ENCODE measurements around the gene SMKR1. TPM values are rescaled to one million over a fixed set of nuclear protein-coding genes. Genes with fewer than 3 reads are reported as not detected.
"Not testable (repeated sequence)": the region's sequence is repeated elsewhere in the genome, so short reads cannot be mapped to it uniquely, and the experiment has no call there.

The SMKR1 gene
- 0.65 and 1.0 TPM in 2 replicates for total RNA-seq

GRCh38 chr7:129501760-129502707 is at the start of gene SMKR1:
Gene SMKR1 (plus strand): TSS chr7:129502531. CDS start chr7:129502825, 294 bp downstream.
- peak; percentile 21 for DNase-seq (ENCODE audit: low read depth)

- no peak for DNase-seq (ENCODE audit: low read depth)
Observed at GRCh38 chr7:129452589-129453231, 49.6 kb upstream of the SMKR1 start.

GRCh38 chr7:129453510-129454248 is 48.7 kb upstream of the SMKR1 start:
- DNase-seq (ENCODE audit: low read depth), result no peak

- DNase-seq (ENCODE audit: low read depth), result no peak
Observed at GRCh38 chr7:129454249-129454551, 48.1 kb upstream of the SMKR1 start.

GRCh38 chr7:129456421-129456820 is 45.9 kb upstream of the SMKR1 start:
- DNase-seq (ENCODE audit: low read depth), result no peak

- DNase-seq (ENCODE audit: low read depth), result no peak
Observed at GRCh38 chr7:129457101-129457500, 45.2 kb upstream of the SMKR1 start.

- no peak for DNase-seq (ENCODE audit: low read depth)
Observed at GRCh38 chr7:129458171-129458570, 44.2 kb upstream of the SMKR1 start.

GRCh38 chr7:129461809-129462208 is 40.5 kb upstream of the SMKR1 start:
- DNase-seq (ENCODE audit: low read depth), result no peak

GRCh38 chr7:129462420-129462819 is 39.9 kb upstream of the SMKR1 start:
- no peak for DNase-seq (ENCODE audit: low read depth)

- no peak for DNase-seq (ENCODE audit: low read depth)
Observed at GRCh38 chr7:129464194-129464593, 38.1 kb upstream of the SMKR1 start.

GRCh38 chr7:129465080-129465479 is 37.3 kb upstream of the SMKR1 start:
- DNase-seq (ENCODE audit: low read depth), result no peak

- no peak for DNase-seq (ENCODE audit: low read depth)
Observed at GRCh38 chr7:129466796-129467195, 35.5 kb upstream of the SMKR1 start.

- DNase-seq (ENCODE audit: low read depth), result peak; percentile 90
Observed at GRCh38 chr7:129468087-129468486, 34.2 kb upstream of the SMKR1 start.

- DNase-seq (ENCODE audit: low read depth), result no peak
Observed at GRCh38 chr7:129468547-129468946, 33.8 kb upstream of the SMKR1 start.

GRCh38 chr7:129469930-129470329 is 32.4 kb upstream of the SMKR1 start:
- no peak for DNase-seq (ENCODE audit: low read depth)

GRCh38 chr7:129470411-129470810 is 31.9 kb upstream of the SMKR1 start:
- no peak for DNase-seq (ENCODE audit: low read depth)

- DNase-seq (ENCODE audit: low read depth), result peak; percentile 47
Observed at GRCh38 chr7:129471402-129471827, 30.9 kb upstream of the SMKR1 start.

- DNase-seq (ENCODE audit: low read depth), result not testable (repeated sequence)
Observed at GRCh38 chr7:129475931-129476330, 26.4 kb upstream of the SMKR1 start.

GRCh38 chr7:129476398-129476797 is 25.9 kb upstream of the SMKR1 start:
- DNase-seq (ENCODE audit: low read depth), result not testable (repeated sequence)

GRCh38 chr7:129479831-129480230 is 22.5 kb upstream of the SMKR1 start:
- DNase-seq (ENCODE audit: low read depth), result no peak

- no peak for DNase-seq (ENCODE audit: low read depth)
Observed at GRCh38 chr7:129480674-129481363, 21.5 kb upstream of the SMKR1 start.

GRCh38 chr7:129481376-129481775 is 21.0 kb upstream of the SMKR1 start:
- DNase-seq (ENCODE audit: low read depth), result not testable (repeated sequence)
